Activated T-cell treated with anti-CD3 and anti-CD28 coated beads for 24 hours (primary cell): Measurements from ENCODE around the gene TFE3.

Experiments used
- DNase-seq: peaks from one replicate; pipeline ENCODE4 v3.0.0-alpha.2; 2020; ENCODE audit warnings: low read depth

TFE3 gene

GRCh38 chrX:49061490-49061889 is 18.3 kb upstream of the TFE3 start:
- DNase-seq, result no peak

GRCh38 chrX:49060914-49061313 is 17.8 kb upstream of the TFE3 start:
- no peak for DNase-seq

- no peak for DNase-seq
Observed at GRCh38 chrX:49059681-49060085, 16.5 kb upstream of the TFE3 start.

- DNase-seq, result no peak
Observed at GRCh38 chrX:49059201-49059600, 16.0 kb upstream of the TFE3 start.

GRCh38 chrX:49058794-49059193 is 15.6 kb upstream of the TFE3 start, which contains the start of gene CCDC120:
Gene CCDC120, plus strand, starts transcription at chrX:49058999. Its CDS starts 3,043 bp downstream, at chrX:49062042.
- DNase-seq, result no peak

- DNase-seq, result no peak
Observed at GRCh38 chrX:49054073-49054762, 11.1 kb upstream of the TFE3 start.

GRCh38 chrX:49053223-49054072 is 10.3 kb upstream of the TFE3 start:
- peak; percentile 53 for DNase-seq

GRCh38 chrX:49043987-49044281 is 777 bp upstream of the TFE3 start:
- DNase-seq, result no peak

- DNase-seq, result no peak
Observed at GRCh38 chrX:49042581-49043219, 457 bp downstream of the TFE3 start.

GRCh38 chrX:49041744-49042580 is 1.2 kb downstream of the TFE3 start:
- DNase-seq, result no peak

- DNase-seq, result no peak
Observed at GRCh38 chrX:49040376-49040955, 2.7 kb downstream of the TFE3 start.

- peak; percentile 19 for DNase-seq
Observed at GRCh38 chrX:49039598-49040375, 3.4 kb downstream of the TFE3 start.

- DNase-seq, result no peak
Observed at GRCh38 chrX:49037883-49038475, 5.2 kb downstream of the TFE3 start.

GRCh38 chrX:49030283-49030682 is 12.9 kb downstream of the TFE3 start:
- DNase-seq, result no peak

- no peak for DNase-seq
Observed at GRCh38 chrX:49029876-49030275, 13.3 kb downstream of the TFE3 start.

GRCh38 chrX:49019599-49020249 is 23.4 kb downstream of the TFE3 start:
- DNase-seq, result no peak

- no peak for DNase-seq
Observed at GRCh38 chrX:49019050-49019449, 24.1 kb downstream of the TFE3 start.

GRCh38 chrX:49003696-49004095 is 39.5 kb downstream of the TFE3 start:
- DNase-seq, result no peak

GRCh38 chrX:49002091-49002935 is 40.8 kb downstream of the TFE3 start, which contains the start of gene GRIPAP1:
Gene GRIPAP1, minus strand, starts transcription at chrX:49002264. Its CDS starts 35 bp downstream, at chrX:49002229.
- peak; percentile 58 for DNase-seq
